Measurements from ENCODE around the gene EFCAB5. TPM values are rescaled to one million over a fixed set of nuclear protein-coding genes. Genes with fewer than 3 reads are reported as not detected.

Gene EFCAB5
- total and polyA plus RNA-seq, 2 experiments from 2014 or later = 0.68 TPM; not detected in 1

DNA sequence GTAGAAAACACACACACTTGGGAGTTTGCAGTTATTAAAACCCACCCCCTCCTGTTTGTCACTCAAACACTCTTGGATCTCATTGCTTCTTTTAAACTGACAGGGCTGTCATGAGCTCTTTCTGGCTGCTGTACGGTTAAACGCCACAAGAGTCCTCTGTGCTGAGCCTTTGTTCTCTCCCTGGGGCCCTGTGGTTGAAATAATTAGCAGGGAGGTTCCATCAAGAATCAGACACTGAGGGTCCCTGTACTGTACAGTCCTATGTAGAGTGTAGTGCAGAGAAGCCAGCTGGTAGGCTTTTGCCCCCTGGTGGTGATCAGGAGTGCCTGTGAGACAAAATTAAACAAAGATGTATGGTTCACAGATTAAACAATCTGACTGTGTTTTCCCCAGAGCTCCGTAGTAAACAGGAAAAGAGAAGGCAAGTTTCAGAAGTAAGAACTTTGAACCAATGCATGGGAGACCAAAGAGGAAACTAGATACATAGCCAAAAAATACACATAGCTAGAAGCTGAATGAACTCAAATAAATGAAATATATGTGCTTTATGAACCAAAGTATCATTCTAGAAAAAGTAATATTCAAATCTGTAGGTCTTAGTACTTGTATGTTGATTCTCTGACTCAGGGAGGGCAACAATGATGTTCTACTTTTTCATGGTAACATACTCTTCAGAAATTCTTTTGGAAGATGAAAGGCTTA is 10.1 kb upstream of the EFCAB5 start (continued):
- TF ChIP-seq, protein P1, sequence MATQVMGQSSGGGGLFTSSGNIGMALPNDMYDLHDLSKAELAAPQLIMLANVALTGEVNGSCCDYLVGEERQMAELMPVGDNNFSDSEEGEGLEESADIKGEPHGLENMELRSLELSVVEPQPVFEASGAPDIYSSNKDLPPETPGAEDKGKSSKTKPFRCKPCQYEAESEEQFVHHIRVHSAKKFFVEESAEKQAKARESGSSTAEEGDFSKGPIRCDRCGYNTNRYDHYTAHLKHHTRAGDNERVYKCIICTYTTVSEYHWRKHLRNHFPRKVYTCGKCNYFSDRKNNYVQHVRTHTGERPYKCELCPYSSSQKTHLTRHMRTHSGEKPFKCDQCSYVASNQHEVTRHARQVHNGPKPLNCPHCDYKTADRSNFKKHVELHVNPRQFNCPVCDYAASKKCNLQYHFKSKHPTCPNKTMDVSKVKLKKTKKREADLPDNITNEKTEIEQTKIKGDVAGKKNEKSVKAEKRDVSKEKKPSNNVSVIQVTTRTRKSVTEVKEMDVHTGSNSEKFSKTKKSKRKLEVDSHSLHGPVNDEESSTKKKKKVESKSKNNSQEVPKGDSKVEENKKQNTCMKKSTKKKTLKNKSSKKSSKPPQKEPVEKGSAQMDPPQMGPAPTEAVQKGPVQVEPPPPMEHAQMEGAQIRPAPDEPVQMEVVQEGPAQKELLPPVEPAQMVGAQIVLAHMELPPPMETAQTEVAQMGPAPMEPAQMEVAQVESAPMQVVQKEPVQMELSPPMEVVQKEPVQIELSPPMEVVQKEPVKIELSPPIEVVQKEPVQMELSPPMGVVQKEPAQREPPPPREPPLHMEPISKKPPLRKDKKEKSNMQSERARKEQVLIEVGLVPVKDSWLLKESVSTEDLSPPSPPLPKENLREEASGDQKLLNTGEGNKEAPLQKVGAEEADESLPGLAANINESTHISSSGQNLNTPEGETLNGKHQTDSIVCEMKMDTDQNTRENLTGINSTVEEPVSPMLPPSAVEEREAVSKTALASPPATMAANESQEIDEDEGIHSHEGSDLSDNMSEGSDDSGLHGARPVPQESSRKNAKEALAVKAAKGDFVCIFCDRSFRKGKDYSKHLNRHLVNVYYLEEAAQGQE (IDR thresholded peaks at IDR 0.05; ENCODE audit: unreplicated experiment) = no peak
- TF ChIP-seq EZH2 (IDR thresholded peaks at IDR 0.05; ENCODE audit: low read depth, unreplicated experiment) = no peak

DNA sequence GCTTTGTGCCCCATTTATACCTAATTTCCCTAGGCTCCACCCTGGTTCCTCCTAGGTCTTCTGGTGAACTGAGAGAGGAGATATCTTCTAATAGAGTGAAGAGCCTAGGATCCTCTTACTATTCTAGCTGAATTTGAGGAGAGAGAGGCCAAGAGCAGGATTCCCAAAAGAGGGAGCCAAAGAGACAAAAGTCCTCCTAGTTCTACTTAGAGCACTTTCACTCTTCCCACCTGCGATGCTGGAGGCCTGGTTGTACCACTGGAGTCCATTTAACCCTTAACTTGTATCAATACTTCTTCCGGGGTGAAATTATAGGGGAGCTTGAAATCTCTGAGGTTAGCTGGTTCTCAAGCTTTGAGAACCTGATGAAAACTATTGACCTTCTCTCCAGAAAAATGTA is 8.1 kb upstream of the EFCAB5 start:
- Mint-ChIP-seq H3K27me3 (ENCODE audit: insufficient read depth, low read depth, poor library complexity) (peaks cover 7% of the 10 kb centered on the region), H3K27ac (no peak overlapping the region), H3K36me3 (ENCODE audit: low read depth) (no peaks in the 10 kb centered on the region), H3K9me3 (no peaks in the 10 kb centered on the region), H3K4me1 (peaks cover 4% of the 10 kb centered on the region; the same call in 2 of the 3 replicates), H3K4me3 (no peak overlapping the region)
- Histone ChIP-seq H3K27ac (ENCODE audit: low read depth) (no peak overlapping the region), H3K9me2 (ENCODE audit: insufficient read depth) (no peaks in the 10 kb centered on the region), H2AFZ (no peak overlapping the region), H3K4me1 (ENCODE audit: insufficient read depth) (peaks cover 7% of the 10 kb centered on the region), H3K36me3 (ENCODE audit: insufficient read depth) (no peaks in the 10 kb centered on the region), H3K4me2 (no peak overlapping the region), H3F3A (replicated peaks; ENCODE audit: low read depth) (peaks cover 9% of the 10 kb centered on the region), H3K4me3 (no peak overlapping the region), H4K20me1 (replicated peaks; ENCODE audit: insufficient read depth) (no peaks in the 10 kb centered on the region), H3K27me3 (ENCODE audit: insufficient read depth) (no peaks in the 10 kb centered on the region), H3K79me2 (replicated peaks; ENCODE audit: insufficient read depth) (peaks cover 3% of the 10 kb centered on the region; the same call in 1 of the 2 replicates)
- peak; percentile 69 for DNase-seq (ENCODE audit: low spot score)
- no peak for ATAC-seq
- TF ChIP-seq, protein P2, sequence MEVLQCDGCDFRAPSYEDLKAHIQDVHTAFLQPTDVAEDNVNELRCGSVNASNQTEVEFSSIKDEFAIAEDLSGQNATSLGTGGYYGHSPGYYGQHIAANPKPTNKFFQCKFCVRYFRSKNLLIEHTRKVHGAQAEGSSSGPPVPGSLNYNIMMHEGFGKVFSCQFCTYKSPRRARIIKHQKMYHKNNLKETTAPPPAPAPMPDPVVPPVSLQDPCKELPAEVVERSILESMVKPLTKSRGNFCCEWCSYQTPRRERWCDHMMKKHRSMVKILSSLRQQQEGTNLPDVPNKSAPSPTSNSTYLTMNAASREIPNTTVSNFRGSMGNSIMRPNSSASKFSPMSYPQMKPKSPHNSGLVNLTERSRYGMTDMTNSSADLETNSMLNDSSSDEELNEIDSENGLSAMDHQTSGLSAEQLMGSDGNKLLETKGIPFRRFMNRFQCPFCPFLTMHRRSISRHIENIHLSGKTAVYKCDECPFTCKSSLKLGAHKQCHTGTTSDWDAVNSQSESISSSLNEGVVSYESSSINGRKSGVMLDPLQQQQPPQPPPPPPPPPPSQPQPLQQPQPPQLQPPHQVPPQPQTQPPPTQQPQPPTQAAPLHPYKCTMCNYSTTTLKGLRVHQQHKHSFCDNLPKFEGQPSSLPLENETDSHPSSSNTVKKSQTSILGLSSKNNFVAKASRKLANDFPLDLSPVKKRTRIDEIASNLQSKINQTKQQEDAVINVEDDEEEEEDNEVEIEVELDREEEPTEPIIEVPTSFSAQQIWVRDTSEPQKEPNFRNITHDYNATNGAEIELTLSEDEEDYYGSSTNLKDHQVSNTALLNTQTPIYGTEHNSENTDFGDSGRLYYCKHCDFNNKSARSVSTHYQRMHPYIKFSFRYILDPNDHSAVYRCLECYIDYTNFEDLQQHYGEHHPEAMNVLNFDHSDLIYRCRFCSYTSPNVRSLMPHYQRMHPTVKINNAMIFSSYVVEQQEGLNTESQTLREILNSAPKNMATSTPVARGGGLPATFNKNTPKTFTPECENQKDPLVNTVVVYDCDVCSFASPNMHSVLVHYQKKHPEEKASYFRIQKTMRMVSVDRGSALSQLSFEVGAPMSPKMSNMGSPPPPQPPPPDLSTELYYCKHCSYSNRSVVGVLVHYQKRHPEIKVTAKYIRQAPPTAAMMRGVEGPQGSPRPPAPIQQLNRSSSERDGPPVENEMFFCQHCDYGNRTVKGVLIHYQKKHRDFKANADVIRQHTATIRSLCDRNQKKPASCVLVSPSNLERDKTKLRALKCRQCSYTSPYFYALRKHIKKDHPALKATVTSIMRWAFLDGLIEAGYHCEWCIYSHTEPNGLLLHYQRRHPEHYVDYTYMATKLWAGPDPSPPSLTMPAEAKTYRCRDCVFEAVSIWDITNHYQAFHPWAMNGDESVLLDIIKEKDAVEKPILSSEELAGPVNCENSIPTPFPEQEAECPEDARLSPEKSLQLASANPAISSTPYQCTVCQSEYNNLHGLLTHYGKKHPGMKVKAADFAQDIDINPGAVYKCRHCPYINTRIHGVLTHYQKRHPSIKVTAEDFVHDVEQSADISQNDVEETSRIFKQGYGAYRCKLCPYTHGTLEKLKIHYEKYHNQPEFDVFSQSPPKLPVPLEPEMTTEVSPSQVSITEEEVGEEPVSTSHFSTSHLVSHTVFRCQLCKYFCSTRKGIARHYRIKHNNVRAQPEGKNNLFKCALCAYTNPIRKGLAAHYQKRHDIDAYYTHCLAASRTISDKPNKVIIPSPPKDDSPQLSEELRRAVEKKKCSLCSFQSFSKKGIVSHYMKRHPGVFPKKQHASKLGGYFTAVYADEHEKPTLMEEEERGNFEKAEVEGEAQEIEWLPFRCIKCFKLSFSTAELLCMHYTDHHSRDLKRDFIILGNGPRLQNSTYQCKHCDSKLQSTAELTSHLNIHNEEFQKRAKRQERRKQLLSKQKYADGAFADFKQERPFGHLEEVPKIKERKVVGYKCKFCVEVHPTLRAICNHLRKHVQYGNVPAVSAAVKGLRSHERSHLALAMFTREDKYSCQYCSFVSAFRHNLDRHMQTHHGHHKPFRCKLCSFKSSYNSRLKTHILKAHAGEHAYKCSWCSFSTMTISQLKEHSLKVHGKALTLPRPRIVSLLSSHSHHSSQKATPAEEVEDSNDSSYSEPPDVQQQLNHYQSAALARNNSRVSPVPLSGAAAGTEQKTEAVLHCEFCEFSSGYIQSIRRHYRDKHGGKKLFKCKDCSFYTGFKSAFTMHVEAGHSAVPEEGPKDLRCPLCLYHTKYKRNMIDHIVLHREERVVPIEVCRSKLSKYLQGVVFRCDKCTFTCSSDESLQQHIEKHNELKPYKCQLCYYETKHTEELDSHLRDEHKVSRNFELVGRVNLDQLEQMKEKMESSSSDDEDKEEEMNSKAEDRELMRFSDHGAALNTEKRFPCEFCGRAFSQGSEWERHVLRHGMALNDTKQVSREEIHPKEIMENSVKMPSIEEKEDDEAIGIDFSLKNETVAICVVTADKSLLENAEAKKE (CRISPR knock-in tag; IDR thresholded peaks at IDR 0.05) = no peak
- TF ChIP-seq EZH2 (IDR thresholded peaks at IDR 0.05; ENCODE audit: low read depth, unreplicated experiment) = no peak
- TF ChIP-seq EZH2phosphoT487 (IDR thresholded peaks at IDR 0.05; ENCODE audit: unreplicated experiment) = no peak
- TF ChIP-seq, protein P3, sequence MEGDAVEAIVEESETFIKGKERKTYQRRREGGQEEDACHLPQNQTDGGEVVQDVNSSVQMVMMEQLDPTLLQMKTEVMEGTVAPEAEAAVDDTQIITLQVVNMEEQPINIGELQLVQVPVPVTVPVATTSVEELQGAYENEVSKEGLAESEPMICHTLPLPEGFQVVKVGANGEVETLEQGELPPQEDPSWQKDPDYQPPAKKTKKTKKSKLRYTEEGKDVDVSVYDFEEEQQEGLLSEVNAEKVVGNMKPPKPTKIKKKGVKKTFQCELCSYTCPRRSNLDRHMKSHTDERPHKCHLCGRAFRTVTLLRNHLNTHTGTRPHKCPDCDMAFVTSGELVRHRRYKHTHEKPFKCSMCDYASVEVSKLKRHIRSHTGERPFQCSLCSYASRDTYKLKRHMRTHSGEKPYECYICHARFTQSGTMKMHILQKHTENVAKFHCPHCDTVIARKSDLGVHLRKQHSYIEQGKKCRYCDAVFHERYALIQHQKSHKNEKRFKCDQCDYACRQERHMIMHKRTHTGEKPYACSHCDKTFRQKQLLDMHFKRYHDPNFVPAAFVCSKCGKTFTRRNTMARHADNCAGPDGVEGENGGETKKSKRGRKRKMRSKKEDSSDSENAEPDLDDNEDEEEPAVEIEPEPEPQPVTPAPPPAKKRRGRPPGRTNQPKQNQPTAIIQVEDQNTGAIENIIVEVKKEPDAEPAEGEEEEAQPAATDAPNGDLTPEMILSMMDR (conservative IDR thresholded peaks at IDR 0.05; ENCODE audit: low read depth in 2 of 2) = peak; percentile 38 to 57
- no peak for TF ChIP-seq ZNF114 (CRISPR knock-in tag; IDR thresholded peaks at IDR 0.05)
- TF ChIP-seq CREB1 (CRISPR knock-in tag; IDR thresholded peaks at IDR 0.05; ENCODE audit: low read depth) = no peak
- TF ChIP-seq, protein P4, sequence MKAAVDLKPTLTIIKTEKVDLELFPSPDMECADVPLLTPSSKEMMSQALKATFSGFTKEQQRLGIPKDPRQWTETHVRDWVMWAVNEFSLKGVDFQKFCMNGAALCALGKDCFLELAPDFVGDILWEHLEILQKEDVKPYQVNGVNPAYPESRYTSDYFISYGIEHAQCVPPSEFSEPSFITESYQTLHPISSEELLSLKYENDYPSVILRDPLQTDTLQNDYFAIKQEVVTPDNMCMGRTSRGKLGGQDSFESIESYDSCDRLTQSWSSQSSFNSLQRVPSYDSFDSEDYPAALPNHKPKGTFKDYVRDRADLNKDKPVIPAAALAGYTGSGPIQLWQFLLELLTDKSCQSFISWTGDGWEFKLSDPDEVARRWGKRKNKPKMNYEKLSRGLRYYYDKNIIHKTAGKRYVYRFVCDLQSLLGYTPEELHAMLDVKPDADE (IDR thresholded peaks at IDR 0.05) = no peak

Measured in GM23338 (cell line).